ENCODE results near the gene RGS3. TPM values are rescaled to one million over a fixed set of nuclear protein-coding genes. Genes with fewer than 3 reads are reported as not detected.

RGS3 gene
- polyA plus RNA-seq, 1 of the 3 experiments (the other 2 are of a cell fraction), result 50.6 TPM

GRCh38 chr9:113620377-113621161, 157.0 kb downstream of the RGS3 start (continued):
- TF ChIP-seq NFIC (IDR thresholded peaks at IDR 0.05; ENCODE audit: borderline replicate concordance) (peak; percentile 89), MXI1 (IDR thresholded peaks at IDR 0.05; ENCODE audit: low read depth, low read length) (peak; percentile 62; the same call in 1 of the 2 replicates), YY1 (IDR thresholded peaks at IDR 0.05; ENCODE audit: low read depth) (peak; percentile 13; the same call in 1 of the 2 replicates), MAX (IDR thresholded peaks at IDR 0.05; ENCODE audit: low read depth) (peak; percentile 95), NRF1 (IDR thresholded peaks at IDR 0.05; ENCODE audit: low read depth, low read length) (no peak), FOXJ3 (CRISPR knock-in tag; IDR thresholded peaks at IDR 0.05) (no peak), RCOR1 (IDR thresholded peaks at IDR 0.05; ENCODE audit: low read length) (peak; percentile 68; the same call in 1 of the 2 replicates), IRF3 (IDR thresholded peaks at IDR 0.05; ENCODE audit: low read depth, low read length) (no peak), FOSL2 (IDR thresholded peaks at IDR 0.05; ENCODE audit: borderline replicate concordance, low read depth) (peak; percentile 87; the same call in 1 of the 2 replicates), TEAD4 (IDR thresholded peaks at IDR 0.05; ENCODE audit: borderline replicate concordance, insufficient read depth) (peak; percentile 90), RFX5 (IDR thresholded peaks at IDR 0.05; ENCODE audit: low read length) (peak; percentile 93), POLR2AphosphoS5 (IDR thresholded peaks at IDR 0.05; ENCODE audit: low read depth, low read length) (peak; percentile 64)

- no peaks in the 10 kb centered on the region for H3K27me3 ChIP-seq (ENCODE audit: insufficient read depth)
- peak overlapping the region; percentile 91 for H3K4me2 ChIP-seq
- peak overlapping the region; percentile 49; the same call in 1 of the 2 replicates for H2AFZ ChIP-seq (ENCODE audit: low read depth)
- CTCF ChIA-PET, result interaction anchor here (1.1 to 44.7 kb wide), 2 partner anchors 31 to 176 kb away, joined by 4 to 1335 read pairs; no protein-coding TSS in a partner anchor
- no peaks in the 10 kb centered on the region for H3K79me2 ChIP-seq (ENCODE audit: insufficient read depth)
- H3K36me3 ChIP-seq (replicated peaks in 1 of 2; ENCODE audit: control insufficient read depth in 1 of 2, insufficient read depth in 2 of 2, low read length in 1 of 2), result no peaks in the 10 kb centered on the region
- H3K4me1 ChIP-seq (ENCODE audit: control insufficient read depth in 1 of 2, insufficient read depth in 2 of 2, low read depth in 1 of 2, low read length in 1 of 2), result peaks cover 50 to 58% of the 10 kb centered on the region in 2 experiments
- no peak for DNase-seq
- POLR2A ChIA-PET, result interaction anchor here (0.6 kb wide), 1 partner anchor 60 kb away, joined by 3 read pairs; no protein-coding TSS in a partner anchor
- WGBS (ENCODE audit: low lambda C conversion rate), result 41% methylated on average over 11 of the region's 14 CpGs
- no peaks in the 10 kb centered on the region for H3K9me2 ChIP-seq
- peak overlapping the region; percentile 88 to 100 for H3K27ac ChIP-seq (ENCODE audit: low read depth in 2 of 2, low read length in 1 of 2)
- H3K9ac ChIP-seq, result peak overlapping the region; percentile 82
- no peaks in the 10 kb centered on the region for H4K20me1 ChIP-seq (ENCODE audit: insufficient read depth)
- no peaks in the 10 kb centered on the region for H3K9me3 ChIP-seq
- H3F3A ChIP-seq (replicated peaks; ENCODE audit: insufficient read depth), result peaks cover 31% of the 10 kb centered on the region
- H3K4me3 ChIP-seq (ENCODE audit: low read depth in 2 of 2, low read length in 1 of 2), result no peak overlapping the region
- TF ChIP-seq TEAD4 (IDR thresholded peaks at IDR 0.05; ENCODE audit: borderline replicate concordance, insufficient read depth) (peak; percentile 96), GATA2 (CRISPR knock-in tag; IDR thresholded peaks at IDR 0.05) (no peak), CHD2 (IDR thresholded peaks at IDR 0.05; ENCODE audit: low read length, partially characterized antibody) (no peak), PBX3 (IDR thresholded peaks at IDR 0.05) (peak; percentile 75), REST (IDR thresholded peaks at IDR 0.05; ENCODE audit: low read depth, low read length) (peak; percentile 69; the same call in 1 of the 2 replicates), EP300 (IDR thresholded peaks at IDR 0.05; ENCODE audit: borderline replicate concordance in 1 of 2, low read depth in 1 of 2, low read length in 1 of 2) (peak in 1 of 2 experiments; percentile 85; a peak in 1 of 4 replicates), EZH2phosphoT487 (IDR thresholded peaks at IDR 0.05; ENCODE audit: borderline replicate concordance, low read depth) (no peak), MAX (IDR thresholded peaks at IDR 0.05; ENCODE audit: low read depth) (peak; percentile 94), NRF1 (IDR thresholded peaks at IDR 0.05; ENCODE audit: low read depth, low read length) (no peak), TCF12 (IDR thresholded peaks at IDR 0.05) (peak; percentile 84), FOSL2 (IDR thresholded peaks at IDR 0.05; ENCODE audit: borderline replicate concordance, low read depth) (peak; percentile 67; the same call in 1 of the 2 replicates), JUND (IDR thresholded peaks at IDR 0.05) (peak; percentile 75), FOXM1 (IDR thresholded peaks at IDR 0.05; ENCODE audit: low read depth) (peak; percentile 46; the same call in 1 of the 2 replicates), TAF1 (IDR thresholded peaks at IDR 0.05; ENCODE audit: borderline replicate concordance, low read depth, low read length) (peak; percentile 62; the same call in 1 of the 2 replicates), NFIC (IDR thresholded peaks at IDR 0.05; ENCODE audit: borderline replicate concordance) (peak; percentile 87), POLR2AphosphoS5 (IDR thresholded peaks at IDR 0.05; ENCODE audit: low read depth, low read length) (peak; percentile 53; the same call in 1 of the 2 replicates), GABPA (IDR thresholded peaks at IDR 0.05; ENCODE audit: low read depth) (peak; percentile 13; the same call in 1 of the 2 replicates)
These were observed 157.8 kb downstream of the RGS3 start for GRCh38 chr9:113621309-113621791.
